HCT116 (cell line): ENCODE measurements around the gene SMAD2. TPM values are rescaled to one million over a fixed set of nuclear protein-coding genes. Genes with fewer than 3 reads are reported as not detected.

Source experiments
- ATAC-seq: fragments of 200-7000 bp; cut with Tn5 transposase; 2 replicates; pipeline ENCODE4 v1.9.1; 2020; ENCODE audit warnings: mild to moderate bottlenecking, moderate library complexity
- BruUV-seq: library from RNA; stranded (reverse); fragments of 400-500 nt; replicated peaks from 2 replicates; lab custom pipeline; 2021; lab: Mats Ljungman, UMichigan
- CTCF ChIA-PET: fragments of 300-600 bp; sonication (Branson Sonifier 250); formaldehyde crosslinking; loops from one replicate; lab custom pipeline; 2021; ENCODE audit warnings: antibody characterized with exemption; lab: Charles Lee
- POLR2A ChIA-PET: fragments of 300-600, 350-600 bp; sonication (Branson Sonifier 250); formaldehyde crosslinking; loops from one replicate; lab custom pipeline; 2021; ENCODE audit warnings: antibody characterized with exemption; lab: Charles Lee
- RAD21 ChIA-PET, 2 experiments: fragments of 300-600 bp; sonication (Branson Sonifier 250); formaldehyde crosslinking; loops; one replicate each; lab custom pipeline; 2023; ENCODE audit warnings: low total read pairs in 2 of 2; ENCODE audit not compliant: uncharacterized antibody in 2 of 2, unreplicated experiment in 2 of 2, low non-redundant PET in 1 of 2; lab: Charles Lee
- DNase-seq: peaks from one replicate; pipeline ENCODE4 v3.0.0-alpha.2; 2010; ENCODE audit warnings: low read depth, low spot score
- H2AFZ ChIP-seq: fragments of 200-600 bp; shearing (Covaris generic), sonication (generic); 2 replicates; pipeline ENCODE4 v1.6.1; 2017; ENCODE audit warnings: low read depth, mixed run types, mixed read lengths, antibody characterized with exemption, low read length; ENCODE audit not compliant: poor library complexity, severe bottlenecking
- H3K27ac ChIP-seq: 2 replicates; pipeline ENCODE4 v1.5.1; 2012; ENCODE audit warnings: low read depth, low read length
- H3K27me3 ChIP-seq: fragments of 200-600 bp; sonication (generic); 2 replicates; pipeline ENCODE4 v1.6.1; 2016; ENCODE audit warnings: mixed run types, low read length, mixed read lengths; ENCODE audit not compliant: insufficient read depth
- H3K36me3 ChIP-seq, 2 experiments: fragments of 200-500 bp in 1 of 2; fragments of 200-600 bp in 1 of 2; sonication (Bioruptor generic) in 1 of 2; sonication (generic) in 1 of 2; 2 replicates each; pipeline versions ENCODE4 v1.5.1 to v1.6.1; 2014 to 2016; ENCODE audit warnings: low read length in 2 of 2, inconsistent platforms in 1 of 2, mixed read lengths in 1 of 2, mixed run types in 1 of 2; ENCODE audit not compliant: insufficient read depth in 2 of 2, control insufficient read depth in 1 of 2
- H3K4me1 ChIP-seq, 2 experiments: fragments of 200-600 bp in 1 of 2; sonication (generic) in 1 of 2; 2 replicates each; pipeline versions ENCODE4 v1.5.1 to v1.6.1; 2012 to 2017; ENCODE audit warnings: low read length in 2 of 2, inconsistent platforms in 1 of 2, mild to moderate bottlenecking in 1 of 2, mixed read lengths in 1 of 2, mixed run types in 1 of 2, moderate library complexity in 1 of 2; ENCODE audit not compliant: insufficient read depth in 2 of 2, control insufficient read depth in 1 of 2
- H3K4me2 ChIP-seq: fragments of 200-600 bp; sonication (generic); 2 replicates; pipeline ENCODE4 v1.6.1; 2017; ENCODE audit warnings: mixed run types, low read length, mixed read lengths
- H3K4me3 ChIP-seq, 2 experiments: fragments of 200-600 bp in 1 of 2; sonication (generic) in 1 of 2; replicated peaks in 1 of 2; 2 replicates each; pipeline ENCODE4 v1.5.1; 2011 to 2016; ENCODE audit warnings: low read length in 2 of 2, control low read depth in 1 of 2, low read depth in 1 of 2, mild to moderate bottlenecking in 1 of 2, mixed read lengths in 1 of 2, mixed run types in 1 of 2
- H3K79me2 ChIP-seq: fragments of 200-600 bp; sonication (generic); 2 replicates; pipeline ENCODE4 v1.6.1; 2017; ENCODE audit warnings: mild to moderate bottlenecking, mixed run types, low read length, moderate library complexity, mixed read lengths; ENCODE audit not compliant: insufficient read depth
- H3K9ac ChIP-seq: fragments of 200-600 bp; sonication (generic); 2 replicates; pipeline ENCODE4 v1.6.1; 2016; ENCODE audit warnings: low read length, mixed read lengths
- H3K9me2 ChIP-seq: fragments of 200-600 bp; sonication (generic), shearing (Covaris generic); 2 replicates; pipeline ENCODE4 v1.6.1; 2017; ENCODE audit warnings: mixed run types, mild to moderate bottlenecking, moderate library complexity; ENCODE audit not compliant: insufficient read depth
- H3K9me3 ChIP-seq, 2 experiments: fragments of 200-500 bp in 1 of 2; fragments of 200-600 bp in 1 of 2; sonication (Bioruptor generic) in 1 of 2; sonication (generic) in 1 of 2; 2 replicates each; pipeline ENCODE4 v1.6.1; 2014 to 2017; ENCODE audit warnings: low read length in 2 of 2, mixed read lengths in 2 of 2, inconsistent platforms in 1 of 2, low read depth in 1 of 2, mild to moderate bottlenecking in 1 of 2, mixed run types in 1 of 2, moderate library complexity in 1 of 2; ENCODE audit not compliant: control insufficient read depth in 1 of 2, insufficient read depth in 1 of 2
- H4K20me1 ChIP-seq: fragments of 200-600 bp; sonication (generic), shearing (Covaris generic); 2 replicates; pipeline ENCODE4 v1.6.1; 2017; ENCODE audit warnings: mixed run types, mild to moderate bottlenecking, moderate library complexity; ENCODE audit not compliant: insufficient read depth
- CBX3 ChIP-seq: IDR thresholded peaks from 2 replicates; pipeline ENCODE4 v1.6.1; 2012; ENCODE audit warnings: low read depth
- CEBPB ChIP-seq: IDR thresholded peaks from 2 replicates; pipeline ENCODE4 v1.6.1; 2012; ENCODE audit warnings: low read depth
- EGR1 ChIP-seq: IDR thresholded peaks from 2 replicates; pipeline ENCODE4 v1.6.1; 2012; ENCODE audit warnings: low read depth
- EZH2phosphoT487 ChIP-seq: fragments of 200-600 bp; IDR thresholded peaks from 2 replicates; pipeline ENCODE4 v1.6.1; 2018; ENCODE audit warnings: antibody characterized with exemption, borderline replicate concordance
- FOSL1 ChIP-seq: IDR thresholded peaks from 2 replicates; pipeline ENCODE4 v1.6.1; 2012; ENCODE audit warnings: low read depth
- POLR2AphosphoS5 ChIP-seq: IDR thresholded peaks from 2 replicates; pipeline ENCODE4 v1.6.1; 2011; ENCODE audit warnings: mild to moderate bottlenecking, low read depth, low read length, moderate library complexity
- RAD21 ChIP-seq: IDR thresholded peaks from 2 replicates; pipeline ENCODE4 v1.6.1; 2012; ENCODE audit warnings: low read depth, mild to moderate bottlenecking
- SRF ChIP-seq: IDR thresholded peaks from 2 replicates; pipeline ENCODE4 v1.6.1; 2012; ENCODE audit warnings: low read depth
- TCF7L2 ChIP-seq: IDR thresholded peaks from 2 replicates; pipeline ENCODE4 v1.7.0; 2011; ENCODE audit warnings: borderline replicate concordance, inconsistent platforms; ENCODE audit not compliant: insufficient read depth, insufficient read length; ENCODE audit errors: extremely low read depth
- YY1 ChIP-seq: IDR thresholded peaks from 2 replicates; pipeline ENCODE4 v1.6.1; 2011; ENCODE audit warnings: low read length, low read depth, moderate library complexity, mild to moderate bottlenecking; ENCODE audit not compliant: insufficient replicate concordance; ENCODE audit errors: extremely low read depth
- intact Hi-C: fragments of 100-400 bp; cut with micrococcal nuclease; formaldehyde crosslinking; loops from 2 replicates; pipeline ENCODE4 v1.10.0; 2022
- total RNA-seq: library from RNA; stranded (reverse); gene quantifications from one replicate; pipeline ENCODE4 v1.2.1, GENCODE V29; 2021; ENCODE audit not compliant: unreplicated experiment
- TF ChIP-seq, protein P1 (sequence below): IDR thresholded peaks from 2 replicates; pipeline ENCODE4 v1.6.1; 2012
- TF ChIP-seq, protein P2 (sequence below): IDR thresholded peaks from 2 replicates; pipeline ENCODE4 v1.6.1; 2012
- TF ChIP-seq, protein P3 (sequence below): IDR thresholded peaks from 2 replicates; pipeline ENCODE4 v1.6.1; 2012; ENCODE audit warnings: low read depth
- TF ChIP-seq, protein P4 (sequence below), 3 experiments: fragments of 200-600 bp in 1 of 3; sonication (generic) in 1 of 3; IDR thresholded peaks in 2 of 3; conservative IDR thresholded peaks in 1 of 3; 2 replicates each; pipeline ENCODE4 v1.5.1; 2012 to 2017; ENCODE audit warnings: low read depth in 2 of 3, low read length in 2 of 3, antibody characterized with exemption in 1 of 3, borderline replicate concordance in 1 of 3, control low read depth in 1 of 3, mild to moderate bottlenecking in 1 of 3, mixed read lengths in 1 of 3, mixed run types in 1 of 3, moderate library complexity in 1 of 3; ENCODE audit not compliant: insufficient read depth in 1 of 3

SMAD2 gene
- total RNA-seq, 1 experiment from 2014 or later, result 130 TPM

DNA sequence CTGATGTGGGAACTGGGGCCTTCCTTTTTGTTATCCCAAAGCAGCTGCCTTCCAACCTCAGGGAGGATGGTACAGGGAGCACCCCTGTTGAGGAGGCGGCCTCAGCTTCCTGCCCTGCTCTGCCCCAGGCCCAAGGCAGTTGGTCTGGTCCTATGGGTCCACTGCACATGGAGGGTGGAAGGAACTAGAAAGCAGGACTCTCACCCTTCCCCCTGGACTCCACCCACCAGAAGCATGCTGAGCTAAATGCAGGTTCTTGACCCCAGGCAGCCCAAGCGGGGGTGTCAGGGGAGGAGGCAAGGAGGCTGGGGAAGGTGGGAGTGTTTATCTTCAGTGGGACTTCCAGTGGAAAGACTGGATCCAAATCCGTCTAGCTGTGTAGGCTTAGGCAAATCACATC is 158.5 kb downstream of the SMAD2 start:
- no peak overlapping the region for H2AFZ ChIP-seq
- no peak for TF ChIP-seq EGR1
- TF ChIP-seq, protein P1, sequence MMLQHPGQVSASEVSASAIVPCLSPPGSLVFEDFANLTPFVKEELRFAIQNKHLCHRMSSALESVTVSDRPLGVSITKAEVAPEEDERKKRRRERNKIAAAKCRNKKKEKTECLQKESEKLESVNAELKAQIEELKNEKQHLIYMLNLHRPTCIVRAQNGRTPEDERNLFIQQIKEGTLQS, result no peak
- TF ChIP-seq POLR2AphosphoS5, result no peak
- TF ChIP-seq CEBPB, result no peak
- TF ChIP-seq CBX3, result no peak
- TF ChIP-seq SRF, result no peak
- no peak for TF ChIP-seq TCF7L2
- no peak for TF ChIP-seq FOSL1
- TF ChIP-seq EZH2phosphoT487, result no peak
- TF ChIP-seq, protein P2, sequence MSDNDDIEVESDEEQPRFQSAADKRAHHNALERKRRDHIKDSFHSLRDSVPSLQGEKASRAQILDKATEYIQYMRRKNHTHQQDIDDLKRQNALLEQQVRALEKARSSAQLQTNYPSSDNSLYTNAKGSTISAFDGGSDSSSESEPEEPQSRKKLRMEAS, result no peak
- no peak overlapping the region for H3K27ac ChIP-seq
- CTCF ChIA-PET, result interaction anchor here (1.2 to 1.4 kb wide), 4 partner anchors 10 to 247 kb away, joined by 3 to 15 read pairs (median 6); no protein-coding TSS in a partner anchor
- H3K4me2 ChIP-seq, result no peak overlapping the region
- H3K36me3 ChIP-seq, result no peaks in the 10 kb centered on the region
- BruUV-seq, result no TSS peak
- no peak overlapping the region for H3K4me3 ChIP-seq
- no peak overlapping the region for H3K9ac ChIP-seq
- intact Hi-C loops, result loop anchor here (1.0 to 10.0 kb wide), 3 partner anchors 230 to 673 kb away; no protein-coding TSS in a partner anchor
- H3K9me2 ChIP-seq, result no peaks in the 10 kb centered on the region
- no peaks in the 10 kb centered on the region for H3K79me2 ChIP-seq
- H3K27me3 ChIP-seq, result no peaks in the 10 kb centered on the region
- peaks cover 0 to 6% of the 10 kb centered on the region in 2 experiments; a peak in 3 of 4 replicates for H3K4me1 ChIP-seq
- DNase-seq (no peak), ATAC-seq (no peak)
- H3K9me3 ChIP-seq, result no peaks in the 10 kb centered on the region
- RAD21 ChIA-PET, result no interaction called here
- POLR2A ChIA-PET, result no interaction called here
- H4K20me1 ChIP-seq, result no peaks in the 10 kb centered on the region

DNA sequence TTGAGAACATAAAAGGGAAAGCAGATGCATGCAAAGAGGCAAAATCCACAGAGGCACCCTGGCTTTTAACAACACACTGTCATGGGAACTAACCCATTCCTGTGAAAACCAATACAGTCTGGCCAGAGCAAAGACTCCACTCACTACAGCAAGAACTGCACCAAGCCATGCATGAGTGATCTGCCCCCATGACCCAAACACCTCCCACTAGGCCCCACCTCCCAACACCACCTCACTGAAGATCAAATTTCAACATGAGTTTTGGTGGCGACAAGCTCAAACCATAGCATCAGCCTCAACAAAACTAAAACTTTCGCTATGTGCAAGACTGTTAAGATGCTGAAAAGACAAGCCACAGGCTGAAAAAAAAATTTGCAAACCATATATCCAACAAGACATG is 162.8 kb downstream of the SMAD2 start:
- no peaks in the 10 kb centered on the region for H3K9me2 ChIP-seq
- H3K9me3 ChIP-seq, result no peaks in the 10 kb centered on the region
- ATAC-seq, result no peak
- no peak for TF ChIP-seq POLR2AphosphoS5
- no peak for TF ChIP-seq EZH2phosphoT487
- TF ChIP-seq, protein P1, result no peak
- TF ChIP-seq, protein P3, sequence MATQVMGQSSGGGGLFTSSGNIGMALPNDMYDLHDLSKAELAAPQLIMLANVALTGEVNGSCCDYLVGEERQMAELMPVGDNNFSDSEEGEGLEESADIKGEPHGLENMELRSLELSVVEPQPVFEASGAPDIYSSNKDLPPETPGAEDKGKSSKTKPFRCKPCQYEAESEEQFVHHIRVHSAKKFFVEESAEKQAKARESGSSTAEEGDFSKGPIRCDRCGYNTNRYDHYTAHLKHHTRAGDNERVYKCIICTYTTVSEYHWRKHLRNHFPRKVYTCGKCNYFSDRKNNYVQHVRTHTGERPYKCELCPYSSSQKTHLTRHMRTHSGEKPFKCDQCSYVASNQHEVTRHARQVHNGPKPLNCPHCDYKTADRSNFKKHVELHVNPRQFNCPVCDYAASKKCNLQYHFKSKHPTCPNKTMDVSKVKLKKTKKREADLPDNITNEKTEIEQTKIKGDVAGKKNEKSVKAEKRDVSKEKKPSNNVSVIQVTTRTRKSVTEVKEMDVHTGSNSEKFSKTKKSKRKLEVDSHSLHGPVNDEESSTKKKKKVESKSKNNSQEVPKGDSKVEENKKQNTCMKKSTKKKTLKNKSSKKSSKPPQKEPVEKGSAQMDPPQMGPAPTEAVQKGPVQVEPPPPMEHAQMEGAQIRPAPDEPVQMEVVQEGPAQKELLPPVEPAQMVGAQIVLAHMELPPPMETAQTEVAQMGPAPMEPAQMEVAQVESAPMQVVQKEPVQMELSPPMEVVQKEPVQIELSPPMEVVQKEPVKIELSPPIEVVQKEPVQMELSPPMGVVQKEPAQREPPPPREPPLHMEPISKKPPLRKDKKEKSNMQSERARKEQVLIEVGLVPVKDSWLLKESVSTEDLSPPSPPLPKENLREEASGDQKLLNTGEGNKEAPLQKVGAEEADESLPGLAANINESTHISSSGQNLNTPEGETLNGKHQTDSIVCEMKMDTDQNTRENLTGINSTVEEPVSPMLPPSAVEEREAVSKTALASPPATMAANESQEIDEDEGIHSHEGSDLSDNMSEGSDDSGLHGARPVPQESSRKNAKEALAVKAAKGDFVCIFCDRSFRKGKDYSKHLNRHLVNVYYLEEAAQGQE, result no peak
- TF ChIP-seq RAD21, result no peak
- TF ChIP-seq, protein P4, sequence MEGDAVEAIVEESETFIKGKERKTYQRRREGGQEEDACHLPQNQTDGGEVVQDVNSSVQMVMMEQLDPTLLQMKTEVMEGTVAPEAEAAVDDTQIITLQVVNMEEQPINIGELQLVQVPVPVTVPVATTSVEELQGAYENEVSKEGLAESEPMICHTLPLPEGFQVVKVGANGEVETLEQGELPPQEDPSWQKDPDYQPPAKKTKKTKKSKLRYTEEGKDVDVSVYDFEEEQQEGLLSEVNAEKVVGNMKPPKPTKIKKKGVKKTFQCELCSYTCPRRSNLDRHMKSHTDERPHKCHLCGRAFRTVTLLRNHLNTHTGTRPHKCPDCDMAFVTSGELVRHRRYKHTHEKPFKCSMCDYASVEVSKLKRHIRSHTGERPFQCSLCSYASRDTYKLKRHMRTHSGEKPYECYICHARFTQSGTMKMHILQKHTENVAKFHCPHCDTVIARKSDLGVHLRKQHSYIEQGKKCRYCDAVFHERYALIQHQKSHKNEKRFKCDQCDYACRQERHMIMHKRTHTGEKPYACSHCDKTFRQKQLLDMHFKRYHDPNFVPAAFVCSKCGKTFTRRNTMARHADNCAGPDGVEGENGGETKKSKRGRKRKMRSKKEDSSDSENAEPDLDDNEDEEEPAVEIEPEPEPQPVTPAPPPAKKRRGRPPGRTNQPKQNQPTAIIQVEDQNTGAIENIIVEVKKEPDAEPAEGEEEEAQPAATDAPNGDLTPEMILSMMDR (IDR thresholded peaks at IDR 0.05 in 2 of 3, conservative IDR thresholded peaks at IDR 0.05 in 1 of 3; ENCODE audit: borderline replicate concordance in 1 of 3, insufficient read depth in 1 of 3, low read depth in 2 of 3, low read length in 2 of 3), result no peak
- no peak for TF ChIP-seq YY1
- TF ChIP-seq TCF7L2, result no peak

More for the DNA sequence above, 162.8 kb downstream of the SMAD2 start:
- H3K4me2 ChIP-seq, result no peak overlapping the region
- BruUV-seq, result no TSS peak
- H3K79me2 ChIP-seq, result no peaks in the 10 kb centered on the region
- no peak overlapping the region for H3K4me3 ChIP-seq
- no peak overlapping the region for H3K9ac ChIP-seq
- H3K27ac ChIP-seq, result no peak overlapping the region
- intact Hi-C loops, result no loop called here
- no peak overlapping the region for H2AFZ ChIP-seq
- no peaks in the 10 kb centered on the region for H3K36me3 ChIP-seq
- RAD21 ChIA-PET, result no interaction called here
- peaks cover 0 to 4% of the 10 kb centered on the region in 2 experiments; a peak in 2 of 4 replicates for H3K4me1 ChIP-seq
- H4K20me1 ChIP-seq, result no peaks in the 10 kb centered on the region
- POLR2A ChIA-PET, result no interaction called here
- no peak for DNase-seq
- CTCF ChIA-PET, result no interaction called here
- H3K27me3 ChIP-seq, result no peaks in the 10 kb centered on the region
